Stimulated activated CD8-positive, alpha-beta memory T cell treated with anti-CD3 and anti-CD28 coated beads, Interleukin-15, amount 100 ng/mL, for 48 hours (primary cell): ENCODE measurements around the gene BRINP3.

ENCODE experiments used
- DNase-seq, 2 donors: peaks; one replicate each; pipeline ENCODE4 v3.0.0-alpha.2; 2020; ENCODE audit warnings: low read depth in 2 of 2

The BRINP3 gene

DNA sequence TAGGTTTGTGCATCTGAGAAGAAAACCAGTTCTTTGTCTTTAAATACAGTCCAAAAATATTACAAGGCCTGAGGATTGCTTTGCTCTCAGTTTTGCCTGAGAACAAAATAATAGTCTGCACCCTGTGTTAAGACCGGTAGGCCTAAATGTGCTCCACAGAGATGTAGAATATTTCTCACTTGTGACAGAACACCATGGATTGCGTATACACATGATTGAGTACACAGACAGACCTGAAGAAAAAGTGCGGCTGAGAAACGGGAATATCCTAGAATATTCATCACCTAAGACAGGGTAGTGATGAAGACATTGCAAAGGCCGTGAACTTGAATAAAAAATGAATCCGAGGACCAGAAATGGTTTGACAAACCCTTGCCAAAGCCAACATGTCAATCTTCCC lies 155.4 kb downstream of the BRINP3 start:
- no peak for DNase-seq

DNA sequence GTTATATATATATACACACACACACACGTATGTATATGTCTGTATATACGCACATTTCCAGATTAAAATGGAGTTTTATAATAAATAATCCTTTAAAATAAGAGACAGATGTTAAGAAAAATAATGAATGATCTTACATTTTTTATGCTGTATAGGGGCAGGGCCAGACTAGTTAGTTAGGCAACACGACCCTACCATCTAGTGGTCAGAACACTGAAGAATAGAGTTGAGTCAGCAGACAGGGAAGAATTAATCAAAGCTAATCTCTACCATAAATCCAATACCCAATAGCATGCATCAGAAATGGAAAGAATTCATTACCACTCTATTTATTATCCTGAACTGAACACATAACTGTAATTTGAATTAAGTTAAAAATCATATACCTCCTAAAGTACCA lies 156.7 kb downstream of the BRINP3 start:
- DNase-seq, result no peak

DNA sequence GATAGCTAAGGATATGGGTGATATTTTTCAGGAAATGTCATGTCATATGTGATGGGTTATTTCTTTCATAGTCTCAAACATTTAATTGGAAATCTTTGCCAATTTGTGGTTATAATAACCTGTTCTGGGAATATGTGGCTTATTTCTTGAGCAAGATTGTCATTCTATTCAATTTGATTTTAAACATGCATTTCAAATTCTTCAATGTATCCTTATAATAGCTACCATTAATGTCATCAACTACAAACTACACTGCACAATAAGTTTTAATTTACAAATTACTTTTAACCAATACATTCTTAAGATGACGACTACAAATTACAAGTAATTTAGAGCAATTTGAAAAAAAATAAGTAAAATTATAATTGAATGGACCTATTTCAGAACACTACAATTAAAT lies 164.9 kb downstream of the BRINP3 start:
- no peak for DNase-seq

DNA sequence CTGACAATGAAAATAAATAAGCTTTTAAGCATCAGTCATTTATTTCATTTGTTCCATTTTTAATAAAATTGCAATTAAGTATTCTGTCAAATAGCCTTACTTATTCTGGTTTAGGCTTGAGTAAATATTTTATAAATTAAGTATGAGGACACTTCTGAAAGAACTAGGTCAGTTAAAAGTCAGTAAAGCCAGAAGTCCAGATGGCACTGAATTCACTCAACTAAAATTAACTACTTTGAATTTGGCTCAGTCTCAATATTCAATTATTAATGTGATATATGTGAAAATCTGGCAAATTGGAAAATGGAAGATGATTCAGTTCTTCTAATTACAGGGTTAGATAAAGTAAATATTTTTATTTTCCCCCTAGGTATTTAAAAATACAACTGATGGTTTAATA lies 174.2 kb downstream of the BRINP3 start:
- no peak for DNase-seq

DNA sequence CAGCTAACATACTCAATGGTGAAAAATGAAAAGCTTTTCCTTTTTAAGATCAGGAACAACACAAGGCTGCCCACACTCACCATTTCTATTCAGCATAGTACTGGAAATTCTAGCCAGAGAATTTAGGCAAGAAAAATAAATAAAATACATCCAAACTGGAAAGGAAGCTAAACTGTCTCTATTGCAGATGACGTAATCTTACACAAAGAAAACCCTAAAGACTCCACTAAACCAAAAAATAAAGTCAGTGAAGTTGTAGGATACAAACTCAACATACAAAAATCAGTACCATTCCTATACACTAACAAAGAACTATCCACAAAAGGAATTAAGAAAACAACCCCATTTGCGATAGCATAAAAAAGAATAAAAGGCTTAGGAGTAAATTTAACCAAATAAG lies 181.2 kb downstream of the BRINP3 start:
- DNase-seq, result no peak

DNA sequence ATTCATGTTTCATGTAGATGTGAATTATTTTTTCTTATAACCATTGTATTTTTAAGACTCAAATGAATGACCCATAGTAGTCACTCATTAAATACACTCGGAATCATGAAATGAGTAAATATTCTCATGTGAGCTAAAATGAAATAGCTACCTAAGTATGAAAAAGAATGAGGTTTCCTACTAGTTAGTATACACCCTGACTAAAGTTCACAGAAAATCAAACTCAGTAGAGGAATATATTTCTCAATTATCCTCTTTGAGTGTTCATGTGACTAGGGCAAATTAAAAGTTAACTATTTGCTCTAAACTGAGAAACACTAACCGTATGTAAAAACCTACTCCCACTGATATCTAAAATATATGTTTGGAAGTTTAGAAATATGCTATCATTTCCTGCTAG lies 187.8 kb downstream of the BRINP3 start:
- no peak for DNase-seq

DNA sequence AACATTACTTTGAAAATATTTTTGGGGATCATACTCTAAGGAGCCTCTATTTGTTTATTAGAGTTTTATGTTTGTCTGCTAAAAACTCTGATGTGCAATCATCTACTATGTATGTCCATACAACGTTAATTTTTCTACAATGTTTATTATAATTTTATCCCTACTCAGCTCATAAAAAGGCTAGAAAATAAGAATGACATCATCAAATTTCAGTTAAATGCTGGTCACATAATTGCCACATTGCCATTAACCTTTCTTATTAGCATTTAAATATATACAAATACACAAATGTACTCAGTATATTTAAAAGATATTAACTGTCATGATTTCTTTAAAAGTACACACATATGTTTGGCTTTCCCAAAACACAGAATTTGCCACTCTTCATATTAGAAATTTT lies 191.6 kb downstream of the BRINP3 start:
- DNase-seq, result no peak

DNA sequence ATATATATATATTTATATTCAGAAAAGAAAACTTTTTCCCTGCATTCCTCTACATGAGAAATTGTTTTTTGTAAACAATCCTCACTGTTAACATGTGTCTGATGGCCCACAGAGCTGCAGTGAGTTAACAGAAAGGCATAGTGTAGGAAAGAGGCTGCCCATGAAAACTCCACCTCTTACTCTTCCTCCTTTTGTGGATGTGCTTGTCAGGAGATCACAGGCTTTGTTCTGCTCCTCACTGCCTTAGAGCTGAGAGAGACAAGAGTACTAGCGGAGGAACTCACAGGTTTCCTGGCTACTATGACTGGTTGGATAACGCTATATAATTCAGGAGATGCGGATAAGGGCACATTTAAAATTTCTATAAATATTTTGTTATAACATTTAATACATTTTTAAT lies 200.6 kb downstream of the BRINP3 start:
- DNase-seq, result no peak

DNA sequence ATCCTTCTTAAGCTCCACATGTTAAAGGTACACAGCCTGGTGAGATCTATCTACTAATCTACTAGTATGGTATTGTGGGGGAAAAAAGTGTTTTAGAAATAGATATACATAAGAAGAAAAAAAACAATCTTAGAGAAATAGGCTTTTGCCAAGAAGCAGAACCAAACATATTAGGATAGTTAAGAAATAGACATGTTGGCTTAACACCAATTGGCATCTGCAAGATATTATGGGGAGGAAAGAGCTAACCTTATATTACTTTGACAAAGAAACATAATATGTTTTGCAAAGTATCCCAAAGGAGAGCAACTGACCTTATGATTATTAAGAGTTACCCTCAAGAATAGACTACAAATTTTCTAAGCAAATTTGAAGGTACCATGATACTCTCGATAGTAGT lies 202.9 kb downstream of the BRINP3 start:
- no peak for DNase-seq

DNA sequence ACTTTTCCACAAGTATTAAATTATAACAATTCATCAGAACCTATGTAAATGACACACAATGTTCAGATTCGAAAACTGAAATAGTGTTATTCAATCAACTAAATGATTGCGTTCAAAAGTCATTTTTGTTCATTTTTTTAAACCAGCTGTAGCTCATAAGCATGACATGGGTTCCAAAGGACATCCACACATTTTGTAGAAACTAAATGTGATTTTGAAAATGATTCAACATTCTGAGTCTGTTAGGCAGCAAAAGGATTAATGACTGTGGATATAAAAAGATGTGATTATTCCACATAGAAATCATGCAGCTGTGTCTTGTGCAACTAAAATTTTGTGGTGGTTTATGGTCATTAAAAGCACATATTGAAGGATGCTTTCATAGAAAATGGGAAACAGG lies 204.5 kb downstream of the BRINP3 start:
- no peak for DNase-seq

DNA sequence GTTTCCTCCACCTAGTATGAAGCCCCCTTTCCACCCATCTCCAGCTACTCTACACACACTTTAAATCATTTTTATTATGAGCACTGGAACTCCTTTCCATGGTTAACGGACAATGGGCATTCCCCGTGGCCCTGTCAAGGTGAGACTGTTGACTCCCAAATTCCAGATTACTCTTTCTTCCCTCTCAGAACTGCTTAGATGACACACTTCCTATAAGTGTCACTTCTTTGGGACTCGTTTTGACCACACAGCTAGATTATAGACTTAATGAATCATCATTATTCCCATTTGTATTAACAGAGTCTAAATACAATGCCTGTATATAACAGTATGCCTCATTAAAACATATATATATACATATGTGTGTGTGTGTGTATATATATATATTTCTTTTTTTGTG lies 215.1 kb downstream of the BRINP3 start:
- no peak for DNase-seq

DNA sequence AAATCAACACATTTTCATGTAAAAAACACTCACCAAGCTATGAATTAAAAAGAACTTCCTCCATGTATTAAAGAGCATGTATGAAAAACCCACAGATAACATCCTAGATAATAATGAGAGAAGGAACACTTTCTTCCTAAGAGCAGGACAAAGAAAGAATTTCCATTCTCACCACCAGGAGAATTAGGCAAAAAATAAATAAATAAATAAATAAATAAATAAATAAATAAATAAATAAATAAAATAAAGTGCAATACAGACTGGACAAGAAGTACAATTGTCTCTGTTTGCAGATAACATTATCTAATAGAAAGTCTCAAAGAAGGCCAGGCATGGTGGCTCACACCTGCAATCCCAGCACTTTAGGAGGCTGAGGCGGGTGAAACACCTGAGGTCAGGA lies 218.2 kb downstream of the BRINP3 start:
- no peak for DNase-seq

DNA sequence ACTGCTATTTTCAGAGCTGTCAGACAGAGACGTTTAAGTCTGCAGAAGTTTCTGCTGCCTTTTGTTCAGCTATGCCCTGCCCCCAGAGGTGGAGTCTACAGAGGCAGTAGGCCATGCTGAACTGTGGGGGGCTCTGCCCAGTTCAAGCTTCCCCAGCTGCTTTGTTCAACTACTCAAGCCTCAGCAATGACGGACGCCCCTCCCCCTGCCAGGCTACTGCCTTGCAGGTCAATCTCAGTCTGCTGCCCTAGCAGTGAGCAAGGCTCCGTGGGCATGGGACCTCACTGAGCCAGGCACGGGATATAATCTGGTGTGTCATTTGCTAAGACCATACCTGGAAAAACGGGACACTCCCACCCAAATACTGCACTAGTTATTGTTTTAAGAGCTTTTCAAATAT lies 219.7 kb downstream of the BRINP3 start:
- DNase-seq, result no peak

DNA sequence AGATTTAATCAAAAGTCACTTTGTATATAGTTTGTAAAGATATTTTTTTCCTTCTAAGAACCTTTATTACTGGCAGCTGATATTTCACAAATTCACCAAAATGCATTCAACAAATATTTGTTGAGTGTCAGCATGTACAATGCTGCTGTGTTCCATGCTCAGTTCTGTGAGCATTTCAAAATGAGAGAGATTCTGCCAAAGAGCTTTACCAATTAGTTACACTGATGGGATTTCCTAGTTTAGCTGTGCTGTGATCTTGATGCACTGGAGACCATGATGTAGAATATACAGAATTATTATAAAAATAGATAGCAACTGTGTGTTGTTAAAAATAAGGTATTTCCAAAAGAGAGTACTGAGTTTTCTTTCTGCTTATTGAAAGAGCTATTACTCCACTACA lies 225.6 kb downstream of the BRINP3 start:
- no peak for DNase-seq

DNA sequence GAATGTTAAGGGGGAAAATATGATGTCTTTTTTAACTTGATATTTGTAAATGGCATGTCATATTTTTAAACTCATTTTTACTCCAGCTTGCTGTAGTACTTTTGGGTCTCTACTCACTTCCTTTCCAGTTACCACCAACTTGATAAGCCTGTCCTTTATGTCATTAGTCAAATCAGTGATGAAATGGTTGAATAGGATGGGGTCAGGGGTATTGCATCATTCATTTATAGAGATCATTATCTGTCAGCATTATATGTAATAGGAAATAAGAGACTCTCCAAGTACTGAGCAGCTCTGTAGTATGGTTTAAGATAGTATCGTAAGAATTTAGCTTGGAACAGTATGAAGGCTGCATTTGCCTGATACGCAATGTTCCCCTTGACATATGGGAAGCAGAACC lies 227.3 kb downstream of the BRINP3 start:
- DNase-seq, result no peak

DNA sequence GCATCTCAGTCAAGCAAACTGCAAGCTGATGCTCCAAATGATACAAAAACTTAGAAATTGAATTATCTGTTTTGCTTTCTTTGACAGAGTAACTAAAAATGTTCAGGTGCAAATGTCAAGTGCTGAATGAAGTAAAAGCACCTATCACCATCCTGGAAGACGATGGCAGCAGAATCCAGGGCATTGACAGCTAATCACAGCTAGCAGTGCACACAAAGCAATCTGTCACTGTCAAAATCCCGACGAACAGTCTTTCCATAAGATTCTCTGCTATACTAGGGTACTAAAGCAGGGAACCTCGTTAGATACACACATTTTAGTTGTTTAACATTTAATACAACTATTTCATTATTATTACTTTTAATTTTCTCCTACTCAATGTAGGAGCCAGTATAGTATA lies 233.3 kb downstream of the BRINP3 start:
- DNase-seq, result no peak

DNA sequence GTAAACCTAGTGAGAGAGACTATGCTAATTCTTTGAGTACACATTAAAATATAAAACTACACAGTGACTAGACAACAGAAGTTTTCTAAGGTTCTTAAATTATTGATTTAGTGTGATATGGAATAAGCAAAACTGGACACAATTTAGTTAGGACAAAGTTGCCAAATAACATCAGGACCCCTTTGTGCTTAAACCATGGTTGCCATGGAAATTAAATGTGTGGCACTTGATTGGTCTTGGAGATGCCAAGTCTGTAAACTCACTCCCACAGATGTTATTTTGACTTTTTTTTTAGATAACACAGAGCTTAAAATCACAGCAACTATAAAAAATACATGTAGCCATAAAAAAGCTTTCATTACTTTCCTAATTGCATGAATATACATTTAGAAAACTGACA lies 234.6 kb downstream of the BRINP3 start:
- DNase-seq, result no peak

DNA sequence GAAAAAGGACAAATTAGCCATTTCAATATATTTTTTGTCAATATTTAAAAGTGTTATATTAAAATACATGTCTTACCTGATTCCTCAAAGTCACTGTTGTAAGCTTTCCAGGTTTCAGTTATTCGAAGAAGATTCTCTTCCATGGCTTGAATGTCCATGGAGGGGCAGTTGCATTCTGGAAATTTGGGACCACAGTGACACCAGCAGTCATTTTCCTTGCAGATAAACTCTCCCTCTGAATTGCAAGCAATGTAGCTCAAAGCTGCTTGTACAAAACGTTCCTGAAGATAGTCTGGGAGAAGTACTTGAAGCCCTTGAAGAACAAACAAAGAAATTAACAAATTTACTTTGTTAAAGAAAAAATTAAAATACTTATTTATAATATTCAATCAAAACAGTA lies 251.7 kb downstream of the BRINP3 start:
- DNase-seq, result no peak

DNA sequence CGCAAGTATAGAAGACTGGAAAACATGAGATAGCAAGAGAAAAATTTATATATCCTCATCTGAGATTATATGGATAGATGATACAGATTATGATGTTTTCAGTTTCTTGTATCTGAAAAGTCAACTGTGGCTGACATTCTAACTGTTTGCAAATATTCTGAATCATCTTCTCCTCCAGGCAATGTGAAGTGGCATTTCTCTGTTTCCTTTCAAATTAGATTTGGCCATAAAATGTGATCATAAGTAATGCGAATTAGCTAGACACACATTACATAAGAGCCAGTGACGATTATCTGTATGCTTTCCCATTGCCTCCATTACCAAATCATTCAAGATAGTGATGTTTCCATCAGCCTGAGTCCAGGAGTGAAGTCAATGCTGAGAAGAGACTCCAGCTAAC lies 265.2 kb downstream of the BRINP3 start:
- DNase-seq, result no peak

DNA sequence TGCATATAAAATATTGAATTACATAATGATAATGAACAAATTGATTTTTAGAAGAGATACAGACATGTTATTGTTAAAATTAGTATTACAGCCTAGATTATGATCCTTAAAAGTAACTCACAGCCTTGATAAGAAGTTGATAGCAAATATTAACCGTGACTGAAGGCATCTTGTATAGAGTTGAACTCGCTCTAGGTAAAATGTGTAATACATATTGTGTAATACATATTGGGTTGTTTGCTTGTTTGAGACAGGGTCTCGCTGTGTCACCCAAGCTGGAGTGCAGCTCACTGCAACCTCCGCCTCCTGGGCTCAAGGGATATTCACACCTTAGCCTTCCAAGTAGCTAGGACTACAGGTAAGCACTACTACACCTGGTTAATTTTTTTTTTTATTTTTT lies 269.9 kb downstream of the BRINP3 start:
- no peak for DNase-seq

DNA sequence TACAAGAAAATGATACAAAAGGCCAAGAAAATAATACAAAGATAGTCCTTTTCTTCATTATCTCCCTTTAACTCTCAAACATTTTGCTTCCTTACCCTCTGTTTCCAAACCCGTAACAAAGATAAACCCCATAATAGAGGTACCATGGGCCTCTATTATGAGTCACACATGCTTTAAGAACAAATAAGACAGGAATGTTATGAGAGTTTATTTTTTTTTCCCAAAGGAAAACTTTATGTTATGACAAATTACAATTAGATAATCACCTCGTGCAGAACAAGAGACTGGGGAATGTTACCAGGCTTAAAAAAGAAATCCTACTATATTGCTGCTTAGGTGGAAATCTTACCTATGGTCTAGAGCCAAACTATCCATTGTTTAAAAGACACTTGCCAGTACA lies 272.0 kb downstream of the BRINP3 start:
- DNase-seq, result no peak

DNA sequence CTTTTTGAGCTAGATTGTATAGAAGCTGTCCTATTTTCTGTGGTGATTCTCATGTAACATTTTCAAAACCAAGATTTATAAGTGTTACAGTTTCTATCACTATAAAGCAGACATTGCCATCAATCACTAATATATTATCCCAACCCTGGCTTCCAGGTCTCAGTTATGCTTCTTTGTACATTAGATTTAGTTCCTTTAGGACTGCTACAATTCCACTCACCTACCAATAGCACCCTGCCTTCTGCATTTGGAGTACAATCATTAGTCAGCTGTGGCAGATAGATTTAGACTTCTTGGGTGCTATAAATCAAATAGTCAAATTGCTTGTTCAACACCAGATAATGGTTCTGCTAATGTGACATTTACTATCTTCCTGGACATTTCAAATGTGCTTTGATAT lies 281.6 kb downstream of the BRINP3 start:
- no peak for DNase-seq

DNA sequence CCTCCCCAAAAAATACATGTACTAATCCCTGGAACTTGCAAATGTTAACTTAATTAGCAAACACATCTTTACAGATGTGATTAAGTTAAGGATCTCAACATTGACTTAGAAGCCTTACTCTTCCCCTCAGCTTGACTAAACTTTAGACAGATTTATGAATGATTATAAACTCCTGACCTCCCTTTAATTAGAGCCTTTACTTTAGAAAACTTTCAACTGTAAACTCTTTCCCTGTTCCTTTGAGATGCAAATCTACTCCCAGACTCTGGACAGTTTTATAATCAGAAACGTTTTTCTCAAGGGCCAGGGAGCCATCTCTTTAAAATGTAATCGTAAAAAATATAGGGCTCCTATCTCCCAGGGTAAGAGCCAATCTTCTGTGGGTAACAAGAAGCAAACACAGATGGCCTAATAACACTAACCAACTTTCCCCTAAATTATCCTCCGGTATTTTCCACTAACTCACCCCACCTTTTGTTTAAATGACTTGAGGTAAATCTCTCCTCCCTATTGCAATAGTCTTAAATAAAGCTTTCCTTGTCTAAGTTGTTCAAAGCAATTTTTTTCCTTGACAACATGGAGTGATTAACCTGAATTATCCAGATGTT lies 284.1 kb downstream of the BRINP3 start:
- no peak for DNase-seq

DNA sequence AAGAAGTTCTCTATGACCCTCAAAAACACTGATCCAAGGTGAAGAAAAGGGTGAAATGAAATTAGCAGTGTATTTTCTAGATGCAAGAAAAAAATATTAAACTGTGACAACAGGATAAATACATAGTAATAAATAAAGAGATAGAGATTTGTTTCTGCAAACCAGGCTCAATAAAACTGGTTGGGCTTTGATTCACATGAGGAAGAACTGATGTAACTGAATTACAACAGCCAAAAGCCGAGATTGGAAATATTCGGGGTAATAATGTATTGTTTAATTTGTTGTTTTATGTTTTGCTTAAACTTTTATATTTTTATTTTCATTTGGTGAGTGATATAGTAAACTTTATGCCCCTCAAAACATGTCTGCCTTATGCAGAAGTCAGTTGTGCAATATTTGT lies 285.0 kb downstream of the BRINP3 start:
- DNase-seq, result no peak

DNA sequence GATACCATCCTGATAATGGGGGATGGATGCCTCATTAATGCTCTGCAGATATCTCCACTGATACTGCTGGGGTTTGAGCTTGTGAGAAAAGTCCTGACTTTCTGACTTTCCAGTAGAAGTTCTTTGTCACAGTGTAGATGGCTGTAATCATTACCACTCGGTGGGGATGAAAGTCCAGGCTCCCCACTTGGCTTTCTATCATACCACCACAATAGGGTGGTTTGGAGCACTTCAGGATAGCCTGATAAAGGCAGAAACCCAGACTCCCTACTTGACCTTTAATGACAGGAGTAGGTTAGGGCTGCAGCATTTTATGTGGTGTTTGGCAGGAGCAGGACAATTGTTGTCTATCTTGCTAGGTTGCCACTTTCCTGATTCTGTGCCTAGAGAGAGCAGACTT lies 294.1 kb downstream of the BRINP3 start:
- DNase-seq, result no peak
